Activated naive CD8-positive, alpha-beta T cell treated with anti-CD3 and anti-CD28 coated beads, Interleukin-2, amount 50 U/mL, for 24 hours (primary cell): Measurements from ENCODE around the gene DEFB119.
"Not testable (repeated sequence)": the region's sequence is repeated elsewhere in the genome, so short reads cannot be mapped to it uniquely, and the experiment has no call there.

Experiments
- ATAC-seq: fragments of 150-1000 bp; cut with Tn5 transposase; one replicate; pipeline ENCODE4 v1.10.0; 2021
- DNase-seq: peaks from one replicate; pipeline ENCODE4 v3.0.0; 2021
- H3K27ac Mint-ChIP-seq: one replicate; pipeline ENCODE4 v1.8.0; 2021; ENCODE audit warnings: mild to moderate bottlenecking, mixed read lengths
- H3K27me3 Mint-ChIP-seq: one replicate; pipeline ENCODE4 v1.8.0; 2021; ENCODE audit warnings: mixed read lengths
- H3K36me3 Mint-ChIP-seq: one replicate; pipeline ENCODE4 v1.8.0; 2021; ENCODE audit warnings: low read depth, mixed read lengths
- H3K4me1 Mint-ChIP-seq: one replicate; pipeline ENCODE4 v1.8.0; 2021; ENCODE audit warnings: mixed read lengths
- H3K4me3 Mint-ChIP-seq: one replicate; pipeline ENCODE4 v1.8.0; 2021; ENCODE audit warnings: mild to moderate bottlenecking, moderate library complexity, mixed read lengths
- H3K9me3 Mint-ChIP-seq: one replicate; pipeline ENCODE4 v1.8.0; 2021; ENCODE audit warnings: mixed read lengths

Gene DEFB119

DNA sequence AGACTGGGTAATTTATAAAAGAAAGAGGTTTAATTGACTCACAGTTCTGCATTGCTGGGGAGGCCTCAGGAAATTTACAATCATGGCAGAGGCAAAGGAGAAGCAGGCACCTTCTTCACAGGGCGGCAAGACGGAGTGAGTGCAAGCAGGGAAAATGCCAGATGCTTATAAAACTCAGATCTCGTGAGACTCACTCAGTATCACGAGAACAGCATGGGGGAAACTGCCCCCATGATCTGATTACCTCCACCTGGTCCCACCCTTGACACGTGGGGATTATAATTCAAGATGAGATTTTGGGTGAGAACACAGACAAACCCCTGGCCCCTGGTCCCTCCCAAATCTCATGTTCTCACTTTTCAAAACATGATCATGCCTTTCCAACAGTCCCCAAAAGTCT lies 26.1 kb downstream of the DEFB119 start:
- ATAC-seq, H3K27me3 Mint-ChIP-seq, H3K36me3 Mint-ChIP-seq, DNase-seq, H3K4me1 Mint-ChIP-seq, H3K4me3 Mint-ChIP-seq, H3K9me3 Mint-ChIP-seq, H3K27ac Mint-ChIP-seq: not testable (repeated sequence)

DNA sequence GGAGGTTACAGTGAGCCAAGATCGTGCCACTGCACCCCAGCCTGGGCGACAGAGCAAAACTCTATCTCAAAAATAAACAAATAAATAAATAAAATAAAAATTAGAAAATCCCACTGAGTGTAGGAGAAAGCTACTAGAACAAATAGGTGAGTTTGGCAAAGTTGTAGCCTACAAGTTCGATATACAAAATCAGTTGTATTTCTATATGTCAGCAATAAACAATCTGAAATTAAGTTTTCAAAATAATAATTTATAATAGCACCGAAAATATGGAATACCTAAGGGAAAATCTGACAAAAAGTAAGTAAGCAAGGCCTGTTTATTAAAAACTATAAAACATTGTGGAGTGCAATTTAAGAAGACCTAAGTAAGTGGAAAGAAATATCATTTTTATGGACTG lies 27.1 kb downstream of the DEFB119 start:
- Mint-ChIP-seq H3K36me3 (no peaks in the 10 kb centered on the region), H3K4me1 (no peaks in the 10 kb centered on the region), H3K4me3 (no peak overlapping the region), H3K27ac (no peak overlapping the region), H3K27me3 (no peaks in the 10 kb centered on the region), H3K9me3 (peaks cover 10% of the 10 kb centered on the region)
- ATAC-seq (no peak), DNase-seq (no peak)

DNA sequence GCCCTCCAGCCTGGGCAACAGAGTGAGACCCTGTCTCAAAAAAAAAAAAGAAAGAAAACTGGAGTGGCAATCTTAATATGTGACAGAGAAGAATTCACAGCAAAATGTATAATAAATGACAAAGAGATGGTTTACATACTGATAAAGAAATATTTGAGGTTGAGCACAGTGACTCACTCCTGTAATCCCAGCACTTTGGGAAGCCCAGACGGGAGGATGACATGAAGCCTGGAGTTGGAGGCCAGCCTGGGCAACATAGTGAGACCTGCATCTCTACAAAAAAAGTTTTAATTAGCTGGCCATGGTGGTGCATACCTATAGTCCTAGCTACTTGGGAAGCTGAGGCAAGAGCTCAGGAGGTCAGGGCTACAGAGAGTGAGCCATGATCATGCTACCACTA lies 34.4 kb downstream of the DEFB119 start:
- ATAC-seq (no peak), DNase-seq (no peak)
- H3K27me3 Mint-ChIP-seq = no peaks in the 10 kb centered on the region
- no peaks in the 10 kb centered on the region for H3K9me3 Mint-ChIP-seq
- H3K4me1 Mint-ChIP-seq = no peaks in the 10 kb centered on the region
- H3K4me3 Mint-ChIP-seq = no peak overlapping the region
- no peaks in the 10 kb centered on the region for H3K36me3 Mint-ChIP-seq
- no peak overlapping the region for H3K27ac Mint-ChIP-seq

GRCh38 chr20:31341470-31341869 lies 48.9 kb downstream of the DEFB119 start:
- no peak for DNase-seq
- Mint-ChIP-seq H3K9me3 (no peaks in the 10 kb centered on the region), H3K4me1 (no peaks in the 10 kb centered on the region), H3K27me3 (no peaks in the 10 kb centered on the region), H3K4me3 (no peak overlapping the region), H3K36me3 (no peaks in the 10 kb centered on the region), H3K27ac (no peak overlapping the region)
- ATAC-seq = no peak

- H3K9me3 Mint-ChIP-seq = peaks cover 12% of the 10 kb centered on the region
- H3K36me3 Mint-ChIP-seq = no peaks in the 10 kb centered on the region
- peaks cover 2% of the 10 kb centered on the region for H3K27me3 Mint-ChIP-seq
- no peak overlapping the region for H3K4me3 Mint-ChIP-seq
- ATAC-seq (no peak), DNase-seq (no peak)
- H3K4me1 Mint-ChIP-seq = no peaks in the 10 kb centered on the region
- no peak overlapping the region for H3K27ac Mint-ChIP-seq
These were observed 59.5 kb downstream of the DEFB119 start for GRCh38 chr20:31330893-31331292.
